Astrocyte (in vitro differentiated cells and primary cell): ENCODE measurements around the gene C2orf42. TPM values are rescaled to one million over a fixed set of nuclear protein-coding genes. Genes with fewer than 3 reads are reported as not detected.
A peak's percentile ranks its signal among the peaks of the same experiment; 100 is the strongest.

Experiments
- DNase-seq: peaks from one replicate; pipeline ENCODE4 v3.0.0-alpha.2; 2010; ENCODE audit warnings: low read depth
- FAIRE-seq: peaks from 2 replicates; lab custom pipeline; 2011; peaks lifted over from hg19 to GRCh38; lab: Jason Lieb, UNC
- H2AFZ ChIP-seq: 2 replicates; pipeline ENCODE4 v1.6.0; 2012; ENCODE audit warnings: low read depth, low read length, inconsistent platforms
- H3K27ac ChIP-seq: 2 replicates; pipeline ENCODE4 v1.5.1; 2011; ENCODE audit warnings: low read depth, low read length, inconsistent platforms
- H3K27me3 ChIP-seq: 2 replicates; pipeline ENCODE4 v1.6.0; 2011; ENCODE audit warnings: low read length, inconsistent platforms; ENCODE audit not compliant: insufficient read depth
- H3K36me3 ChIP-seq: 2 replicates; pipeline ENCODE4 v1.5.1; 2011; ENCODE audit warnings: low read length, inconsistent platforms; ENCODE audit not compliant: insufficient read depth
- H3K4me1 ChIP-seq: 2 replicates; pipeline ENCODE4 v1.5.1; 2011; ENCODE audit warnings: low read length, inconsistent platforms; ENCODE audit not compliant: insufficient read depth
- H3K4me2 ChIP-seq: 2 replicates; pipeline ENCODE4 v1.6.0; 2012; ENCODE audit warnings: low read length, inconsistent platforms
- H3K4me3 ChIP-seq: 2 replicates; pipeline ENCODE4 v1.5.1; 2011; ENCODE audit warnings: low read depth, mild to moderate bottlenecking, low read length, inconsistent platforms; ENCODE audit not compliant: insufficient read depth
- H3K79me2 ChIP-seq: 2 replicates; pipeline ENCODE4 v1.6.0; 2012; ENCODE audit warnings: mild to moderate bottlenecking, low read length, inconsistent platforms; ENCODE audit not compliant: insufficient read depth
- H3K9ac ChIP-seq: 2 replicates; pipeline ENCODE4 v1.6.0; 2012; ENCODE audit warnings: mild to moderate bottlenecking, low read length, inconsistent platforms
- H3K9me3 ChIP-seq: 2 replicates; pipeline ENCODE4 v1.5.1; 2012; ENCODE audit warnings: low read depth, mild to moderate bottlenecking, low read length, inconsistent platforms; ENCODE audit not compliant: insufficient read depth
- H4K20me1 ChIP-seq: 2 replicates; pipeline ENCODE4 v1.6.0; 2012; ENCODE audit warnings: low read length, inconsistent platforms; ENCODE audit not compliant: insufficient read depth
- H3K27ac Mint-ChIP-seq: one replicate; pipeline ENCODE4 v1.8.0; 2021; ENCODE audit warnings: mild to moderate bottlenecking, mixed read lengths; ENCODE audit not compliant: unreplicated experiment
- H3K27me3 Mint-ChIP-seq: one replicate; pipeline ENCODE4 v1.8.0; 2021; ENCODE audit warnings: low read depth, mixed read lengths; ENCODE audit not compliant: unreplicated experiment
- H3K36me3 Mint-ChIP-seq: one replicate; pipeline ENCODE4 v1.8.0; 2021; ENCODE audit warnings: low read depth, mixed read lengths; ENCODE audit not compliant: unreplicated experiment
- H3K4me1 Mint-ChIP-seq: one replicate; pipeline ENCODE4 v1.8.0; 2021; ENCODE audit warnings: low read depth, mixed read lengths; ENCODE audit not compliant: unreplicated experiment
- H3K4me3 Mint-ChIP-seq: one replicate; pipeline ENCODE4 v1.8.0; 2021; ENCODE audit warnings: mild to moderate bottlenecking, moderate library complexity, mixed read lengths; ENCODE audit not compliant: unreplicated experiment
- H3K9me3 Mint-ChIP-seq: one replicate; pipeline ENCODE4 v1.8.0; 2021; ENCODE audit warnings: mild to moderate bottlenecking, mixed read lengths; ENCODE audit not compliant: unreplicated experiment
- EZH2 ChIP-seq: IDR thresholded peaks from 2 replicates; pipeline ENCODE4 v1.6.1; 2012; ENCODE audit warnings: mild to moderate bottlenecking, low read length, inconsistent platforms; ENCODE audit not compliant: insufficient read depth
- total RNA-seq: library from RNA; stranded (reverse); gene quantifications from 2 replicates; pipeline ENCODE4 v1.2.1, GENCODE V29; 2021
- TF ChIP-seq, protein P1 (sequence below): IDR thresholded peaks from 2 replicates; pipeline ENCODE4 v1.5.1; 2011; ENCODE audit warnings: low read depth, mild to moderate bottlenecking, inconsistent platforms, low read length, moderate library complexity; ENCODE audit not compliant: insufficient read depth

The C2orf42 gene
- total RNA-seq, 1 donor from 2014 or later = 20.7 TPM

DNA sequence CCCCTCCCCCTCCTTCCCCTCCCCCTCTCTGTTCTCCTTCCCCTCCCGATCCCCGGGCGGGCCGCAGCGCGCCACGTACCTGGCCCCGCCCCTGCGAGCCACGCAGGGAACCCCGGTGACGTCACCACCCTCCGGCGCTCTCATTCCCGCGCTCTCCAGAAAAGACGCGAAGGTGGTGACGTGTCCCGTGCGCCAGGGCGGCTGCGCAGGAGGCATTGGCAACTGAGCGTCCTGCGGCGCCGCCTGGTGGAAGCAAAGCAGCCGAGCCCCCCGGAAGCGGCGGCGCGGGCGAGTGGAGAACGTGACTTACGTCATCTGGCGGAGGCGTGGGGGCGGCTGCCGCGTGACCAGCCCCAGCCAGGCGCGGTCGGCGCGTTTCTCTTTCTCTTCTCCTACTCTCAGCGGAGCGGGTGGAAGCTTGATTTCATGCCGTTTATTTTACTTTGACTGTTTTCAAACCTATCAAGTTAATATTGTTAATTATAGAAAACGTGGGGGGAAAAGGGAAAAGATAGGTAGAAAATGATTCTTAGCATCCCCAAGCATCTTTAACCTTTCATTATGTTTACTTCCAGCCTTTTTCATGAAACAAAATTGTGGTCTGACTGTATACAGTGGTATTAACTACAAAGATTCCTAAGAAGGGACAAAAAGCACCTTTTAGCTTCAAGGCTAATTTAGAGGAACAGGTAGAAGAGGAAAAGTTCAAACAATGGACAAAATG, 48.1 kb downstream of the C2orf42 start:
- Histone ChIP-seq H3K9ac (peak overlapping the region; percentile 91), H3K4me3 (peak overlapping the region; percentile 59), H3K4me1 (peaks cover 19% of the 10 kb centered on the region), H3K27ac (peak overlapping the region; percentile 96), H3K27me3 (no peaks in the 10 kb centered on the region), H3K4me2 (peak overlapping the region; percentile 88), H3K36me3 (no peaks in the 10 kb centered on the region), H3K9me3 (no peaks in the 10 kb centered on the region), H4K20me1 (no peaks in the 10 kb centered on the region), H2AFZ (peak overlapping the region; percentile 35), H3K79me2 (peaks cover 7% of the 10 kb centered on the region)
- DNase-seq = peak; percentile 92
- peaks cover 2% of the 10 kb centered on the region for H3K9me3 Mint-ChIP-seq
- TF ChIP-seq EZH2 = no peak
- TF ChIP-seq, protein P1, sequence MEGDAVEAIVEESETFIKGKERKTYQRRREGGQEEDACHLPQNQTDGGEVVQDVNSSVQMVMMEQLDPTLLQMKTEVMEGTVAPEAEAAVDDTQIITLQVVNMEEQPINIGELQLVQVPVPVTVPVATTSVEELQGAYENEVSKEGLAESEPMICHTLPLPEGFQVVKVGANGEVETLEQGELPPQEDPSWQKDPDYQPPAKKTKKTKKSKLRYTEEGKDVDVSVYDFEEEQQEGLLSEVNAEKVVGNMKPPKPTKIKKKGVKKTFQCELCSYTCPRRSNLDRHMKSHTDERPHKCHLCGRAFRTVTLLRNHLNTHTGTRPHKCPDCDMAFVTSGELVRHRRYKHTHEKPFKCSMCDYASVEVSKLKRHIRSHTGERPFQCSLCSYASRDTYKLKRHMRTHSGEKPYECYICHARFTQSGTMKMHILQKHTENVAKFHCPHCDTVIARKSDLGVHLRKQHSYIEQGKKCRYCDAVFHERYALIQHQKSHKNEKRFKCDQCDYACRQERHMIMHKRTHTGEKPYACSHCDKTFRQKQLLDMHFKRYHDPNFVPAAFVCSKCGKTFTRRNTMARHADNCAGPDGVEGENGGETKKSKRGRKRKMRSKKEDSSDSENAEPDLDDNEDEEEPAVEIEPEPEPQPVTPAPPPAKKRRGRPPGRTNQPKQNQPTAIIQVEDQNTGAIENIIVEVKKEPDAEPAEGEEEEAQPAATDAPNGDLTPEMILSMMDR = peak; percentile 61
- H3K27ac Mint-ChIP-seq = peak overlapping the region; percentile 97
- peaks cover 4% of the 10 kb centered on the region for H3K36me3 Mint-ChIP-seq
- peak overlapping the region; percentile 79 for H3K4me3 Mint-ChIP-seq
- FAIRE-seq = no peak
- H3K27me3 Mint-ChIP-seq = no peaks in the 10 kb centered on the region
- peaks cover 14% of the 10 kb centered on the region for H3K4me1 Mint-ChIP-seq

DNA sequence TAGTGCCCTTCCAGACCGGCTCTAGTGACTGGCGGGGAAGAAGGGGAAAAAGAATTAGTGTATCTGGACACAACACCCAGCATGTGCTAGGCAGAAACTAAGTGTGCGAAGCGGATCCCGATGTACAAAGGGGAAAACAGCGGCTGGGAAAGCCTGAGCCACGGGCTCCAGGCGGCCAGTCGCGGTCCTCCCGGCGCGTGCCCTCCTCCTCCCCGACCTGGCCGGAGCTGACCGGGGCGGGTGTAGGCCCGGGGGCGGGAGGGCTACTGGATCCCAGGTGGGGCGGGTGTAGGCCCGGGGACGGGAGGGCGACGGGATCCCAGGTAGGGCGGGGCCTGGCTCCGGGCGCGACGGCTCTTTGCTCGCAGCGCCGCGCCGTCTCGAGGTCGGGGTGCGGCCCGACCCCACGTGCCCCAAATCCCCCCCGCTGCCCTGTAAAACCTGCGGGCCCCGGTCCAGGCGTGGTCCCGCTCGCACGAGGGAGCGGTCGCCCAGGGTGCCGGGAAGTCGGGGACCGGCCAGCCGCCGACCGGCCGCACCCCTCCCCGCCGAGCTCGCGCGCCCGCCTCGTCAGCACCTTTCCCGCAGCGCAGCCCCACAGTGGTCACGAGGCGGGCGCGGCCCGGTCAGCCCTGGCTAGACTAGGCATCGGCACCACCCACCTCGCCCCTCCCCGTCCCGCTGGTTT, 48.8 kb downstream of the C2orf42 start:
- Histone ChIP-seq H3K4me2 (peak overlapping the region; percentile 85), H3K27me3 (no peaks in the 10 kb centered on the region), H3K36me3 (no peaks in the 10 kb centered on the region), H4K20me1 (no peaks in the 10 kb centered on the region), H3K9ac (peak overlapping the region; percentile 91), H2AFZ (no peak overlapping the region), H3K4me3 (peak overlapping the region; percentile 35), H3K27ac (peak overlapping the region; percentile 81), H3K9me3 (no peaks in the 10 kb centered on the region), H3K79me2 (peaks cover 7% of the 10 kb centered on the region), H3K4me1 (peaks cover 23% of the 10 kb centered on the region)
- Mint-ChIP-seq H3K27me3 (no peaks in the 10 kb centered on the region), H3K27ac (peak overlapping the region; percentile 99), H3K4me3 (peak overlapping the region; percentile 85), H3K36me3 (peaks cover 4% of the 10 kb centered on the region), H3K9me3 (peaks cover 2% of the 10 kb centered on the region), H3K4me1 (peaks cover 17% of the 10 kb centered on the region)
- no peak for TF ChIP-seq EZH2
- TF ChIP-seq, protein P1 = no peak
- peak; percentile 25 for DNase-seq
- no peak for FAIRE-seq
